ENCODE measurements around the gene GALNT2. TPM values are rescaled to one million over a fixed set of nuclear protein-coding genes. Genes with fewer than 3 reads are reported as not detected.

The GALNT2 gene
- total RNA-seq, 1 donor from 2014 or later: 62.8 TPM

- no peak for DNase-seq (ENCODE audit: low spot score in 2 of 2)
- FAIRE-seq: no peak
Measured at GRCh38 chr1:230242326-230242725, 175.3 kb downstream of the GALNT2 start.

GRCh38 chr1:230243146-230243545, 176.1 kb downstream of the GALNT2 start:
- DNase-seq (ENCODE audit: low spot score in 2 of 2): no peak
- FAIRE-seq: no peak

- DNase-seq (ENCODE audit: low spot score in 2 of 2) (no peak), FAIRE-seq (no peak)
Measured at GRCh38 chr1:230243583-230244353, 176.7 kb downstream of the GALNT2 start.

- FAIRE-seq (no peak), DNase-seq (ENCODE audit: low spot score in 2 of 2) (no peak)
Measured at GRCh38 chr1:230246551-230246950, 179.5 kb downstream of the GALNT2 start.

- FAIRE-seq: no peak
- DNase-seq (ENCODE audit: low spot score in 2 of 2): no peak
Measured at GRCh38 chr1:230248016-230248888, 181.2 kb downstream of the GALNT2 start.

GRCh38 chr1:230248889-230249270, 181.8 kb downstream of the GALNT2 start:
- no peak for DNase-seq (ENCODE audit: low spot score in 2 of 2)
- no peak for FAIRE-seq

GRCh38 chr1:230249695-230250480, 182.8 kb downstream of the GALNT2 start:
- FAIRE-seq (no peak), DNase-seq (ENCODE audit: low spot score in 2 of 2) (no peak)

- no peak for DNase-seq (ENCODE audit: low spot score in 2 of 2)
- FAIRE-seq: no peak
Measured at GRCh38 chr1:230250666-230251065, 183.6 kb downstream of the GALNT2 start.

- FAIRE-seq (no peak), DNase-seq (ENCODE audit: low spot score in 2 of 2) (no peak)
Measured at GRCh38 chr1:230251644-230252191, 184.7 kb downstream of the GALNT2 start.

GRCh38 chr1:230253150-230253549, 186.1 kb downstream of the GALNT2 start:
- no peak for DNase-seq (ENCODE audit: low spot score in 2 of 2)
- FAIRE-seq: no peak

- FAIRE-seq (no peak), DNase-seq (ENCODE audit: low spot score in 2 of 2) (no peak)
Measured at GRCh38 chr1:230254265-230254664, 187.2 kb downstream of the GALNT2 start.

GRCh38 chr1:230255116-230255515, 188.1 kb downstream of the GALNT2 start:
- DNase-seq (ENCODE audit: low spot score in 2 of 2) (no peak), FAIRE-seq (no peak)

- FAIRE-seq (no peak), DNase-seq (ENCODE audit: low spot score in 2 of 2) (no peak)
Measured at GRCh38 chr1:230255991-230256390, 189.0 kb downstream of the GALNT2 start.

GRCh38 chr1:230256896-230257295, 189.9 kb downstream of the GALNT2 start:
- DNase-seq (ENCODE audit: low spot score in 2 of 2) (no peak), FAIRE-seq (no peak)

- FAIRE-seq (no peak), DNase-seq (ENCODE audit: low spot score in 2 of 2) (no peak)
Measured at GRCh38 chr1:230259621-230260020, 192.6 kb downstream of the GALNT2 start.

- no peak for FAIRE-seq
- DNase-seq (ENCODE audit: low spot score in 2 of 2): no peak
Measured at GRCh38 chr1:230260831-230261230, 193.8 kb downstream of the GALNT2 start.

GRCh38 chr1:230261928-230262650, 195.1 kb downstream of the GALNT2 start:
- FAIRE-seq: no peak
- no peak for DNase-seq (ENCODE audit: low spot score in 2 of 2)

GRCh38 chr1:230262867-230263567, 196.0 kb downstream of the GALNT2 start:
- FAIRE-seq: no peak
- no peak for DNase-seq (ENCODE audit: low spot score in 2 of 2)

GRCh38 chr1:230263568-230264195, 196.6 kb downstream of the GALNT2 start:
- DNase-seq (ENCODE audit: low spot score in 2 of 2) (no peak), FAIRE-seq (no peak)
